HG02884 (cell line): ENCODE measurements around the gene MAPT.

ENCODE experiments used
- ATAC-seq: cut with Tn5 transposase; IDR thresholded peaks from one replicate; pipeline ENCODE4 v1.9.1; 2021; ENCODE audit warnings: mild to moderate bottlenecking, moderate library complexity; ENCODE audit not compliant: unreplicated experiment

Gene MAPT

DNA sequence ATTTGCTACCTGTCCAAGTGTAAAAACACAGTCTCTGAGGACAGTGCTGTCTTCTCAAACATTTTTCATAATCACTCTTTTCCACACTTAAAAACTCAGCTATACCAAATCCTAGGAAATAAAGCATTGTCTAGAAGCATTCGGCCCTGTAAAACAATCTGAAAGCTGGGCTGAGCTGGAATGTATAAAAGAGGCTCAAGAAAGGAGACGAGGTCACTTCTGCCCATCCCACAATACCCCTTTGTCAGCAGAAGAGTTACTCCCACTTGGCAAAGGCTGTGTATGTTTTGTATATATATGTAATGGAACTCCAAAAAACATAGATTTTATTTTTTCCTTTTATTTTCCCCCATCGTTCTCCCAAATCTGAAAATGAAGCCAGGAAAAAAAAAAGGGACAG lies 148.6 kb downstream of the MAPT start:
- no peak for ATAC-seq

- ATAC-seq = no peak
Measured at GRCh38 chr17:46043606-46044005, 149.3 kb downstream of the MAPT start.

- ATAC-seq = no peak
Measured at GRCh38 chr17:46044286-46044928, 150.1 kb downstream of the MAPT start.

GRCh38 chr17:46044989-46045388 lies 150.6 kb downstream of the MAPT start:
- ATAC-seq = no peak

DNA sequence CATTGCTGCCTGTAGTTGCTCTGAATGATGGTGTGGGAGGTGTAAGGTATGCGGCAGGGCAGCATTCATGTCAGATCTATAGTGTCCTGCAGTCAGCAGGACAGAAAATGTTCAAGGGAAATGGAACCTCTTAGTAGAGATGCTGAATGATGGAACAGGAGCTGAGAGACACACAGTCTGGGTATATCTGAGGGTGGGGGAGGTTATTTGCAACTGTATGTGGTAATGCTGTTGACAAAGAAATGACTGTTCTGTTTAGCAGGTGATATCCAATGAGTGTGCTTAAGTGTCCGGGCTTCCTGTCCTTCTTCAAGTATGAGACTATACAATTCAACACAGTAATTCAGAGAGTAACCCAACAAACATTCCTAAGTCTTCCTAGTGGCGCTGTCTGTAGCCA lies 151.3 kb downstream of the MAPT start:
- no peak for ATAC-seq

DNA sequence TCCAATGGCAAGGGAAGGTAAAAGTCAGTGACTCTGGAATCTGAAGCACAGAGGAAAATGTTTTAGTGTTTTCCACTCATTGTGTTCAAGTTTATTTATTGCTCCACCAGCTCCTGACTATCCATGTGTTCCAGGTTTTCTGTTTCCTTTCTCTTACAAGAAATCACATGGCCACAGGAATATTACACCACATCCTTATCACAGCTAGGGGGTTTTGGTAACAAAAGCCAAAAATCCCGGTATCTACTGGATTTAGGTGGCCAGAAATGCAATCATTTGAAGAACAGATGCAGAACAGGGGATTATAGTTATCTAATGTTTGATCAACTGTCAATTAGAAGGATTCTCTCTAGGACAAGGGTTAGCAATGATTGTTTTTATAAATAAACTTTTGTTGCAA lies 152.6 kb downstream of the MAPT start:
- no peak for ATAC-seq

DNA sequence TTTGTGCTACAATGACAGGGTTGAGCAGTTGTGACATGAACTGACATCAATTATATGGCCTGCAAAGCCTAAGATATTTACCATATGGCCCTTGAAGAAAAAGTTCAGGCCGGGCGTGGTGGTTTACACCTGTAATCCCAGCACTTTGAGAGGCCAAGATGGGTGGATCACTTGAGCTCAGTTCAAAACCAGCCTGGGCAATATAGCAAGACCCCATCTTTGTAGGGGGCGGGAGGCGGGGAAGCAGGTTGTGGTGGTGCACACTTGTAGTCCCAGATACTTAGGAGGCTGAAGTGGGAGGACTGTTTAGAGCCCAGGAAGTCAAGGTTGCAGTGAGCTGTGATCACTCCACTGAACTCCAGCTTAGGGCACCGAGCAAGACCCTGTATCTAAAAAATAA lies 153.0 kb downstream of the MAPT start:
- no peak for ATAC-seq

DNA sequence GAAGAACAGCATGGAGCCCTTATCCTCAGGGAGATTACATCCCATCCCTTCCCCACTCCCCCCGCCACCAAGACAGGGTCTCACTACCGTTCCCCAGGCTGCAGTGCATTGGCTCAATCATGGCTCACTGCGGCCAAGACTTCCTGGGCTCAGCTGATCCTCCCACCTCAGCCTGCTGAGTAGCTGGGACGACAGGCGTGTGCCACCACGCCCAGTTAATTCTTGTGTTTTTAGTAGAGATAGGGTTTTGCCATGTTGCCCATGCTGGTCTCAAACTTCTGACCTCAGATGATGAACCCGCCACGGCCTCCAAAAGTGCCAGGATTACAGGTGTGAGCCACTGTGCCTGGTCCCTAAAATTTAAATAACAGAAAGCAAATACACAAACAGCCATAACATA lies 153.5 kb downstream of the MAPT start:
- no peak for ATAC-seq

GRCh38 chr17:46049656-46050055 lies 155.3 kb downstream of the MAPT start:
- no peak for ATAC-seq

- ATAC-seq = no peak
Measured at GRCh38 chr17:46053911-46054534, 159.7 kb downstream of the MAPT start.

GRCh38 chr17:46056800-46057304 lies 162.5 kb downstream of the MAPT start:
- ATAC-seq = no peak

- ATAC-seq = no peak
Measured at GRCh38 chr17:46057366-46057765, 163.0 kb downstream of the MAPT start.

DNA sequence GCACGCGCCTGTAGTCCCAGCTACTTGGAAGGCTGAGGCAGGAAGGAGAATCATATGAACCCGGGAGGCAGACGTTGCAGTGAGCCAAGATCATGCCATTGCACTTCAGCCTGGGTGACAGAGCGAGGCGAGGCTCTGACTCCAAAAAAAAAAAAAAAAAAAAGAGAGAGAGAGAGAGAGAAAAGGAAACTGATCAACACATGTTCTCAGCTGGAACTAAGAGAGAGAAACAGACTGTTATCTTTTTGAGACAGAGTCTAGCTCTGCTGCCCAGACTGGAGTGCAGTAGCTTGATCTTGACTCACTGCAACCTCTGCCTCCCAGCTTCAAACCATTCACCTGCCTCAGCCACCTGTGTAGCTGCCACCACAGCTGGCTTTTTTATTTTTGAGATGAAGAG lies 165.1 kb downstream of the MAPT start:
- no peak for ATAC-seq

DNA sequence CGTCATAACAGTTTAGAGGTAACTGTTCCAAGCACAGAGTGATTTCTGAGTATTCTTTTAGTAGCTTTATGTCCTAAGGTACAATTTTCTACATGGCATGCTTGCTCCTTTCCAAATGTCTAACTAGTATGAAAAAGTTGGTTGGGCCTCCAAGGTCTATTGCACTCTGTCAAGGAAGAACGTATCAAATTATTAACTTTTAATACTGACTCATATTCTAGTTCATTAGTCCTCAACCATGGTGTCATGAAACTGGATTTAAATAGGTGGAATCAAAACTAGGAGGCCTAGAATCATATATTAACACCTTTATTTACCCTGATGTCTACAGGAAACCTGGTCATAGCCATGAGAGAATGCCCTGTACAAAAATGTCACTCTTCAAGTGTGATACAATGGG lies 166.1 kb downstream of the MAPT start:
- no peak for ATAC-seq

GRCh38 chr17:46061435-46061834 lies 167.1 kb downstream of the MAPT start:
- no peak for ATAC-seq

GRCh38 chr17:46063241-46063640 lies 168.9 kb downstream of the MAPT start:
- ATAC-seq = no peak

DNA sequence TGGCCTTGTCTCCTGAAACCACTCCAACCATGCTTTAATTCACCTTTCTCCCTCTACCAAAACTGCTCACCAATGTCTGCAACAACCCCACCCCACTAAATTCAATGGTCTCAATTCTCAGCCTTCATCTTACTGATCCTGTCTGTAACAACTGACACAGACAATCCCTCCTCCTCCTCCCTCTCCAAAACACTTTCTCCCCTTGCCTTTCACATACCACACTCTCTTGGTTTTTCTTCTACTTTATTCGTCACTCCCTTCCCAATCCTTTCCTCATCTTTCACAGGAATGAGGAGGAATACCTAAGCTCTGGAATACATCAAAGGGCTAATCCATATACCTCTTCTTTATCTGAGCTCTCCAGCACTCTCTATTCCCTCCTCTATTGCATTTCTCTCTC lies 170.1 kb downstream of the MAPT start:
- ATAC-seq = no peak

GRCh38 chr17:46071796-46072195 lies 177.4 kb downstream of the MAPT start:
- no peak for ATAC-seq

GRCh38 chr17:46072998-46073397 lies 178.6 kb downstream of the MAPT start:
- no peak for ATAC-seq

DNA sequence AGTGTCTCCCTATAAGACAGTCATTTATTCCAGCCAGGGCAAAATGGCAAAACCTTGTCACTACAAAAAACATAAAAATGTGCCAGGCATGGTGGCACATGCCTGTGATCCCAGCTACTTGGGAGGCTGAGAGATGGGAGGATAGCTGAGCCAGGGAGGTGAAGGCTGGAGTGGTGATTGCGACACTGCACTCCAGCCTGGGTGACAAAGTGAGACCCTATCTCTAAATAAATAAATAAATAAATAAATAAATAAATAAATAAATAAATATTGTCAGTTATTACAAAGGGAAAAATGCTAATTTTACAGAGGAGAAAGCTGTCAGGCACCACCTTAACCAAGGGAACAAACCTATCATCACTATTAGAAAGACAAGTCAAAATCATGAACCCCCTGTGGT lies 180.2 kb downstream of the MAPT start:
- ATAC-seq = no peak
